ENCODE results near the gene DUSP2.

GRCh38 chr2:96184188-96184587 lies 38.9 kb upstream of the DUSP2 start:
- TF ChIP-seq CREB1 (IDR thresholded peaks at IDR 0.05; ENCODE audit: low read depth): no peak
- no peak for TF ChIP-seq MAX (IDR thresholded peaks at IDR 0.05)
- no peak for TF ChIP-seq TAF1 (IDR thresholded peaks at IDR 0.05; ENCODE audit: low read depth)
- no peak for TF ChIP-seq CEBPB (IDR thresholded peaks at IDR 0.05)
- TF ChIP-seq RAD21 (IDR thresholded peaks at IDR 0.05; ENCODE audit: low read depth): no peak
- TF ChIP-seq EP300 (IDR thresholded peaks at IDR 0.05; ENCODE audit: borderline replicate concordance): no peak
- TF ChIP-seq EGR1 (IDR thresholded peaks at IDR 0.05): no peak
- no peak for TF ChIP-seq ZBTB7A (IDR thresholded peaks at IDR 0.05; ENCODE audit: low read depth)
